Left ventricle myocardium inferior (tissue), 1 donor: Measurements from ENCODE around the gene SYTL1. TPM values are rescaled to one million over a fixed set of nuclear protein-coding genes. Genes with fewer than 3 reads are reported as not detected.
A peak's percentile ranks its signal among the peaks of the same experiment; 100 is the strongest.

ENCODE experiments used
- DNase-seq: peaks from one replicate; pipeline ENCODE4 v3.0.0-alpha.2; 2020
- H3K27ac ChIP-seq: fragments of 200-600 bp; replicated peaks from 2 replicates; pipeline ENCODE4 v1.8.0; 2021
- H3K27me3 ChIP-seq: fragments of 200-600 bp; 2 replicates; pipeline ENCODE4 v1.8.0; 2021; ENCODE audit warnings: low read depth
- H3K36me3 ChIP-seq: fragments of 200-600 bp; 2 replicates; pipeline ENCODE4 v1.8.0; 2021
- H3K4me1 ChIP-seq: fragments of 200-600 bp; 2 replicates; pipeline ENCODE4 v1.8.0; 2021
- H3K4me3 ChIP-seq: fragments of 200-600 bp; 2 replicates; pipeline ENCODE4 v1.8.0; 2021; ENCODE audit warnings: mild to moderate bottlenecking, moderate library complexity
- H3K9me3 ChIP-seq: fragments of 200-600 bp; replicated peaks from 2 replicates; pipeline ENCODE4 v1.8.0; 2021
- intact Hi-C: fragments of 100-400 bp; cut with micrococcal nuclease; formaldehyde crosslinking; loops from one replicate; pipeline ENCODE4 v1.11.0; 2022
- total RNA-seq: library from RNA; stranded (reverse); fragmentation: NEBNext Ultra II Directional; extraction: Animal tissue kit (Norgen Biotek cat#: 25700); gene quantifications from one replicate; pipeline ENCODE4 v1.2.1, GENCODE V29; 2021
- TF ChIP-seq, protein P1 (sequence below): fragments of 200-600 bp; IDR thresholded peaks from 2 replicates; pipeline ENCODE4 v1.8.0; 2021; ENCODE audit warnings: antibody characterized with exemption, mild to moderate bottlenecking, borderline replicate concordance
- donor health status: DM: no; HTN: yes; CAD: no; lungs with severe emphysema.

Gene SYTL1
- total RNA-seq, 1 donor from 2014 or later, result 1.1 TPM

DNA sequence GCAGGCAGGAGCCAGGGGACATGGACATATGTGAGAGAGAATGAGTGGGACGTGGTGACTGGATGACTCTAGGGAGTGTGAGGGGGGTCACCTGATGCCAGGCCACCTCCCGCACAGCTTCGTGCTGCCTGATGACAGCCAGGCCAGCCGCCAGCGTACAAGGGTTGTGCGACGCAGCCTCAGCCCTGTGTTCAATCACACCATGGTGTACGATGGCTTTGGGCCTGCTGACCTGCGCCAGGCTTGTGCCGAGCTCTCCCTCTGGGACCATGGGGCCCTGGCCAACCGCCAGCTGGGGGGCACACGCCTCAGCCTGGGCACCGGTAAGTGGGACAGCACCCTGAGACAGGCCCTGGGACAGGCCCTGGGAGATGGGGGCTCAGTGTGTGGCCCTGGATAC lies 11.3 kb downstream of the SYTL1 start:
- peaks cover 53% of the 10 kb centered on the region for H3K36me3 ChIP-seq
- DNase-seq, result peak; percentile 63
- intact Hi-C loops, result no loop called here

DNA sequence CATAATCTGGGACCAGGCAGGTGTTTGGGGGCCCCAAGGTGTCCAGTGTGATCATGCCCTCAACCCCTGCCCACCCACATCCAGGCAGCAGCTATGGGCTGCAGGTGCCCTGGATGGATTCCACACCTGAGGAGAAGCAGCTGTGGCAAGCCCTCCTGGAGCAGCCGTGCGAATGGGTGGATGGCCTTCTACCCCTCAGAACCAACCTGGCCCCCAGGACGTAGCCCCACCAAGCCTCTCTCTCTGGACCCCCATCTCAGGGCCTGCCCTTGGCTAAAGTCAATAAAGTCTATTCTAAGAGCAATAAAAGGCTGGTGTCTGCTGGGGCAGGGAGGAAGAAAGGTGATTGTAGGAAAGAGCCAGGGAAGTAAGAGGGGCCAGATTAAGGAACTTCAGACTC lies 11.8 kb downstream of the SYTL1 start:
- no peak for DNase-seq
- peaks cover 58% of the 10 kb centered on the region for H3K36me3 ChIP-seq
- intact Hi-C loops, result no loop called here

More for the DNA sequence above, 11.3 kb downstream of the SYTL1 start:
- Histone ChIP-seq H3K9me3 (no peaks in the 10 kb centered on the region), H3K4me3 (no peak overlapping the region), H3K27me3 (no peaks in the 10 kb centered on the region), H3K27ac (peak overlapping the region; percentile 46), H3K4me1 (peaks cover 42% of the 10 kb centered on the region)
- TF ChIP-seq, protein P1, sequence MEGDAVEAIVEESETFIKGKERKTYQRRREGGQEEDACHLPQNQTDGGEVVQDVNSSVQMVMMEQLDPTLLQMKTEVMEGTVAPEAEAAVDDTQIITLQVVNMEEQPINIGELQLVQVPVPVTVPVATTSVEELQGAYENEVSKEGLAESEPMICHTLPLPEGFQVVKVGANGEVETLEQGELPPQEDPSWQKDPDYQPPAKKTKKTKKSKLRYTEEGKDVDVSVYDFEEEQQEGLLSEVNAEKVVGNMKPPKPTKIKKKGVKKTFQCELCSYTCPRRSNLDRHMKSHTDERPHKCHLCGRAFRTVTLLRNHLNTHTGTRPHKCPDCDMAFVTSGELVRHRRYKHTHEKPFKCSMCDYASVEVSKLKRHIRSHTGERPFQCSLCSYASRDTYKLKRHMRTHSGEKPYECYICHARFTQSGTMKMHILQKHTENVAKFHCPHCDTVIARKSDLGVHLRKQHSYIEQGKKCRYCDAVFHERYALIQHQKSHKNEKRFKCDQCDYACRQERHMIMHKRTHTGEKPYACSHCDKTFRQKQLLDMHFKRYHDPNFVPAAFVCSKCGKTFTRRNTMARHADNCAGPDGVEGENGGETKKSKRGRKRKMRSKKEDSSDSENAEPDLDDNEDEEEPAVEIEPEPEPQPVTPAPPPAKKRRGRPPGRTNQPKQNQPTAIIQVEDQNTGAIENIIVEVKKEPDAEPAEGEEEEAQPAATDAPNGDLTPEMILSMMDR, result no peak

DNA sequence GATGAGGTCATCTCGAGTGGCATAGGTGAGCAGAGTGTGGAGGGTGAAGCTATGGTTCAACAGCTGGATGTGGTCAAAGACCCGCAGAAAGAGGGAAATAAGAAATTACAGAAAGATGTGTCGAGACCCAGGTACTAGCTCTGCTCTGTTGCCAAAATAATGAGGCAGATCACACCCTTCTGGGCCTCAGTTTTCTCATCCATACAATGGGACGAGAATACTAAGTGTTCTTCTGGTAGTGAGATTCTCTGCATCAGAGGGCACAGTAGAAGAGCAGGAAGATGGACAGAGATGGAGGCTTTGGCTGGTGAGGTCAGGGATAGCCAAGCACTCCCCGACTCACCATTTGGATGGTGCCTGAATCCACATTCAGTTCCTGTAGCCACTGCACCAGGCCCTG lies 13.9 kb downstream of the SYTL1 start:
- intact Hi-C loops, result no loop called here
- Histone ChIP-seq H3K4me1 (peaks cover 39% of the 10 kb centered on the region), H3K27ac (no peak overlapping the region), H3K4me3 (no peak overlapping the region), H3K9me3 (no peaks in the 10 kb centered on the region), H3K36me3 (peaks cover 79% of the 10 kb centered on the region), H3K27me3 (no peaks in the 10 kb centered on the region)
- DNase-seq, result no peak
- TF ChIP-seq, protein P1, result no peak

More for the DNA sequence above, 11.8 kb downstream of the SYTL1 start:
- Histone ChIP-seq H3K4me1 (peaks cover 46% of the 10 kb centered on the region), H3K27ac (peak overlapping the region; percentile 46), H3K4me3 (no peak overlapping the region), H3K27me3 (no peaks in the 10 kb centered on the region), H3K9me3 (no peaks in the 10 kb centered on the region)
- TF ChIP-seq, protein P1, result no peak

DNA sequence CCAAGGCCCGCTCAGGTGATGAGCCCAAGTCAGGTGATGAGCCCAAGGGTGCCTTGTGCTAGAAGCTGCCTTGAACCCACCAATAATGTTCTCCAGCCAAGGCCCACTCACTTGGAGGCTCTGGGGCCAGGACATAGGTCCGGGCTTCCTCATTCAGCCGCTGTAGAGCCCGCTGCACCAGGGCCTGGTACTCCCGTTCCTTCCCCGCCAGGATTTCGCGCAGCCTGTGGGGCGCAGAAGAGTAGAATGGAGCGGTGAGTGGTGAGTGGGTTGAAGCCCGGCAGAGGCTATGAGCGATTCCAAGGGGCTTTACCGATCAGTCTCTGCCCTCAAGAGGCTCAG lies 14.4 kb downstream of the SYTL1 start:
- Histone ChIP-seq H3K36me3 (peaks cover 84% of the 10 kb centered on the region), H3K27ac (no peak overlapping the region), H3K4me3 (no peak overlapping the region), H3K9me3 (no peaks in the 10 kb centered on the region), H3K4me1 (peaks cover 38% of the 10 kb centered on the region), H3K27me3 (no peaks in the 10 kb centered on the region)
- intact Hi-C loops, result no loop called here
- TF ChIP-seq, protein P1, result no peak
- DNase-seq, result no peak

DNA sequence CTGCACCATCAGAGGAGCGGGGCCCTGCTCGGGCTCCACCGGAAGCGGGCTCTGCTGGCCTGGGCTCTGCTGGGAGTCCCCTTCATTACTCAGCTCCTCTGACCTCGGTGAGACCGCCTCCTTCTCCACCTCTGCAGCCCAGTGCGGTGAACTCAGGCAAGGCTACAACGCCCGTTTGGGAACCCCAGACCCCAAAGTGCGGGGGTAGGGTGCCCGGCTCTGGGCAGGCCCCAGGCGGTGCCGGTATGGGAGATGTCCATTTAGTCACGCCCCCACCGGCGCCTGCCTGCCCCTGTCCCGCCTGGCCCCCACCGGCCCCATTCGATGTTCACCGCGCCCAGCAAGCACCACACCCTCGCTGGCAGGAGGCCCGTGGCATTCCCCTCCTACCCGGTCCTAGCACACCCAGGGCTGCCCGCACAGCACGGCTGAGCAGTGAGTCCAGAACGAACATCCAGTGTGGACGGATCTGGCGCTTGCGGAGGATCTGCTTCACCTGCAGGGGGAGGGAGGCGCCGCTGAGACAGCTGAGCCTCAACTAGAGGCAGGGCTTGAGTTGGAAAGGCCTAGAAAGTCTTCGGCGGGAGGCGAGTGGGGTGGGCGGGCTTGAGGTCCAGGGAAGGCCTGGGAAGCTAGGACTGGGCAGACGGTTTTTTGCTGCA lies 14.9 kb downstream of the SYTL1 start:
- Histone ChIP-seq H3K4me3 (no peak overlapping the region), H3K36me3 (peaks cover 89% of the 10 kb centered on the region), H3K9me3 (no peaks in the 10 kb centered on the region), H3K4me1 (peaks cover 33% of the 10 kb centered on the region), H3K27ac (no peak overlapping the region), H3K27me3 (no peaks in the 10 kb centered on the region)
- no peak for DNase-seq
- intact Hi-C loops, result no loop called here
- TF ChIP-seq, protein P1, result no peak
